Central memory CD4-positive, alpha-beta T cell (primary cell): Measurements from ENCODE around the gene SCFD2.
A peak's percentile ranks its signal among the peaks of the same experiment; 100 is the strongest.

Source experiments
- DNase-seq: peaks from one replicate; pipeline ENCODE4 v3.0.0; 2022

SCFD2 gene

DNA sequence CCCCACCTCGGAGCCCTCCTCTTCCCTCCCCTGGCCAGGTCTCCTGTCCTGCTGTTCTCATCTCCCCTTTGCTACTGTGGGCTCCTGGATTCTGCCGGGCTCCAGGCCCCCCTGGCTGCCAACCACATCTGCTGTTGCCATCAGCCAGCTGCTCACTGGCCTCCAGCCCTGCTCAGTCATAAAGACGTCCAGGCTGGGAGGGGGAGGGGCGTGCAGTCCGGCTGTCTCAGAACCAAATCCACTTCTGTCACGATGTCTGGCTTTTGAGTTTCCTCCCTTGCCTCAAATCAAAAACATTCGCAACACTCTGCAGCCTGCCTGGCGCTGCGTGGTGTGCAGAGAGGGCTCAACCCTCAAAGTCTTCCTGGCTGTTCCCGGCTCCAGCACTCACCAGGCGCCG, 496.7 kb downstream of the SCFD2 start:
- no peak for DNase-seq

DNA sequence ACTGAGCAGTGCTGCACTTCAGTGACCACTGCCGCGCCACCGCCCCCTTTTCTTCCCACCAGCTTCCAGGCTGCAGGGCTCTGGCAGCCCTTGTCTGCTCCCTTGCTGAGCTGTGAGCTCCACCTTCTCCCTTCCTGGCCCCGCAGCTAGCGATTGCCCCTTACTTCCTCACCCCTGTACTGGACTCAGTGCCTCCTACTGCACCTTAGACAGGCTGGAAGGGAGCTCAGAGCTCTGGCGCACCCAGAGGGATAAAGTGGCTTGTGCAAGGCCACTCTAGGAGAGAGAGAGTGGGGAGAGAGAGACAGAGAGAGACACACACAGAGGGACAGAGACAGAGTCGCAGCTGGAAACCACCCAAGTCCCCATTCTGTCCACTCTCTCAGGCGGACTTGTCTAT, 497.7 kb downstream of the SCFD2 start:
- DNase-seq, result no peak

- no peak for DNase-seq
Observed at GRCh38 chr4:52867163-52867562, 498.7 kb downstream of the SCFD2 start.

- no peak for DNase-seq
Observed at GRCh38 chr4:52866734-52867133, 499.1 kb downstream of the SCFD2 start.

DNA sequence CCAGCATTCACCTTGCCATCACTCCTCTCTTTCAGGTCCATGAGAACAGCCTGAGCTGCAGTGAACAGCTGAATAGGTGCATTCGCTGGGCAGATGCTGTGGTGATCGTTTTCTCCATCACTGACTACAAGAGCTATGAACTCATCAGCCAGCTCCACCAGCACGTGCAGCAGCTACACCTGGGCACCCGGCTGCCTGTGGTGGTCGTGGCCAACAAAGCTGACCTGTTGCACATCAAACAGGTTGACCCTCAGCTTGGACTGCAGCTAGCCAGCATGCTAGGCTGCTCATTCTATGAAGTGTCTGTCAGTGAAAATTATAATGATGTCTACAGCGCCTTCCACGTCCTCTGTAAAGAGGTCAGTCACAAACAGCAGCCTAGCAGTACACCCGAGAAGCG, 500.6 kb downstream of the SCFD2 start:
- no peak for DNase-seq

DNA sequence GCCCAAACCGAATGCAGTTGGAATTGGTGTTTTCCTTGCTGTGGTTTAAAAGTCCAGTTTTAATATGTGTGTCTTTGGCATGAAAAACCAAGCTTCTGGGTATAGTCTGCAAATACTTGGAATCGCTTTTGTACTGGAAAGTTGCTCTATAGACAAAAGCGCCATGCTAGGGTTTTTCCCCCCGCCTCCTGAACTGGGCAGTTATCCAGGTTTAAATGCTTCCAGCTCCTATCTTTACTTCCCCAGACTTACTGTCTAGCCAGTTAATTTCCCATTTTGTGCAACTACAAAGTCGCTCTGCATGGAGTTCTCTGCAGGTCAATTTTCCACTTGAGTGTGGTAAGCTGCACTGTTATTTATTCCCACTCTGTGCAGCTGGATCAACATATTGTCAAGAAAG, 501.1 kb downstream of the SCFD2 start:
- no peak for DNase-seq

- no peak for DNase-seq
Observed at GRCh38 chr4:52863324-52863723, 502.5 kb downstream of the SCFD2 start.

DNA sequence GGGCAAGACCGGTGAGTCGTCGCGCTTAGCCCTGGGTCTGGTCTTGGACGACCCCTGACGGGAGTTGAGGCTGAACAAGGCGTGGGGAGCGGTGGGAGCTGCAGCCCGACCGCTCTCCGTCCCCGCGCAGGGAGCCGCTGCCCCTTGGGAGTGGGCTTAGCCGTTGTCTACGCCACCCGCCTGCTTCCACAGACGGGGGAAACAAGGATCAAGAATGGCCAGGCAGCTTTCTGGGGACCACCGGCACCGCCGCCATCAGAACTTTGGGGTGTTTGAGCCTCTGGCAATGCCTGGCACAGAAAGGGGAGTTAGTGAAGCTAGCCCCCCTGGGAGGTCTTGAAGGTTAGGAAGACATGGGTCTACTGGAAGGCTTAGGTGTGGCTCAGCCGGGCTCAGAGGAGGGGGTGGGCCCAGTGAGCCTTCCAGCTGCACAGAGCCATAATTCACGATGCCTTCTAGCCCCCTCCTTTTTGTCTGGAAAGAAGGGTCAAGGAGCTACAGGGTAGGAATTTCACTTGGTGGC, 503.2 kb downstream of the SCFD2 start:
- DNase-seq, result no peak

- peak; percentile 82 for DNase-seq
Observed at GRCh38 chr4:52861879-52862616, 503.8 kb downstream of the SCFD2 start, which contains the start of gene RASL11B. Gene RASL11B, plus strand, starts transcription at chr4:52862317. Its CDS starts 191 bp downstream, at chr4:52862508.

DNA sequence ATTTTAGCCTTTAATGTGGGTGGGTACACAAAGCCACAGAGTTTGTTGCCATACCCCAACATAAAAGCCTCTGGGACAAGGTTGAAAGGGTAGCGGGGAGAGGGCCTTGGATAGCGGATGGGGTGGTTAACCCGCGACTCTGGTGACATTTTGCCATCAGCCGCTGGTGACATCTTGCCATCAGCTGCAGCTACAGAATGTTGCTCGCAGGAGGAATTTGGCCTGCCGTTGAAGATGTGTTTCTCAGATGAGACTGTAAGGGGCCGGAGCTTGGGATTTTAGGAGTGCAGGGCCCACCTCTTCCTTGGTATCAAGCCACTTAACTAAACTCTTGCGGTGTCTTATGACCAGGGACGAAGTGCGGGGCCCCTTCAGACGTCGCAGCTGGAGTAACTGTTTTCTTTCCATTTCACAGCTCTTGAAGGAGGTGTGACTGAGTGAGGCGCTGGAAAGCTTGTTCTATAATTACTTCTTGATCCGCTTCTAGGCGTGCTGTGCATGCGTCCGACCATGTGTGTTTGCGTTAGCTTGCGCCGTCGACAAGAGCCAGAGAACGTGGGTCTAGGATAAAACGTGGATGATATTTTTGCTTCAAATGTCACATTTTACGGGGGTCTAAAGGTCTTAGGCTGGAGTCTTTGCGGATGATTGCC, 504.6 kb downstream of the SCFD2 start:
- DNase-seq, result no peak

DNA sequence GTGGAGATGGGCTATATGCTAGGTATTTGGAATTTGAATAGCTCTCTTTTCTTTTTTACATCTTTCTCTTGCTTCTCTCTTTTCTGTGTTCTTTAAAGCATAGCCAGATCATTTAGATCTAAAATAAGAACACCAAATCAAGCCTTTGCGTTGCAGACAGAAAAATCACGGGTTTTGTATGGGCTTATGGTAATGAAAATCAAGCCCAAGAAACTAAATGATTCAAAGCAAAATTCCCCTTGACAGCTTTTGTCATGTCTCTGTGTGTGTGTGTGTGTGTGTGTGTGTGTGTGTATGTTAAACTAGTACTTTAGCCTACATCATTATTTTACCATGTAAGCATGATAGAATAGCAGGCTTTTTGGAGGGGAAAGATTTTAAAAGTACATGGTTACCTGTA, 505.5 kb downstream of the SCFD2 start:
- no peak for DNase-seq

GRCh38 chr4:52856801-52857200, 509.1 kb downstream of the SCFD2 start:
- no peak for DNase-seq

DNA sequence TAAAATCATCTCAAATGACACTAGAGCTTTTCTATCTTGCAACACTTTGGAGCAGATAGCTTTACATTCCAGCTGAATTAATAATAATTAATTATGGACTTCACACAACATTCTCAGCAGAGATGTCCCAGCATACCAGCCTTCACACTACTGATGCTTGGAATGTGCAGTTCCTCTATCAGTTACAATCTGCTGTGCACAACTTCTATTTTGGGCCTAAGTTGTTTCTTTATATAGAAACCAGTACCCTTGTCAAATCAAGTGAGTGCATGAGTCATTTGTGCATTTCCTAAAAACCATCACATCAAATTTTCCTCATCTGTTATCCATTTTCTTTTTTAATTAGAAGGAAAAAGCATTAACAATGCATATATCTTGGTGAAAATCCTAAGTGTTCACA, 512.5 kb downstream of the SCFD2 start:
- DNase-seq, result no peak

DNA sequence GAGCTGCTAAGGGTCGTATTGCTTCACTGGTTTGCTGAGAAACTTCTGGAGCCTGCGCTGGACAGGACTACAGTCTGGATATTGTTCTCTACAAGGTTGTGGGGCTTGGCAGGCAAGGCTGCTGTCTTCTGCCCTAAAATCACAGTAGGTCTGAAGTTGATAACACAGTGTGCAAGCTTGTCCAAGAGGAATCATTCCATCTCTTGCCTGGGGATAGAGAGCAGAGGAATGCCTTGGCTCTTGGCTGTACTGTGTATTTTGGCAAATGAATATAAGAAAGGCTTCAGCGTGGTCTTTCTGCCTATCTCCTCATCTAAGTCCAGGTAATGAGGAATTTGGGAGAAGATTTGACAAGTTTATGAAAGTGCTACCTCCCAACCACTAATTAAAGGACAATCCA, 513.1 kb downstream of the SCFD2 start:
- DNase-seq, result no peak

GRCh38 chr4:52852041-52852440, 513.8 kb downstream of the SCFD2 start:
- DNase-seq, result no peak

- no peak for DNase-seq
Observed at GRCh38 chr4:52850406-52851124, 515.3 kb downstream of the SCFD2 start.

DNA sequence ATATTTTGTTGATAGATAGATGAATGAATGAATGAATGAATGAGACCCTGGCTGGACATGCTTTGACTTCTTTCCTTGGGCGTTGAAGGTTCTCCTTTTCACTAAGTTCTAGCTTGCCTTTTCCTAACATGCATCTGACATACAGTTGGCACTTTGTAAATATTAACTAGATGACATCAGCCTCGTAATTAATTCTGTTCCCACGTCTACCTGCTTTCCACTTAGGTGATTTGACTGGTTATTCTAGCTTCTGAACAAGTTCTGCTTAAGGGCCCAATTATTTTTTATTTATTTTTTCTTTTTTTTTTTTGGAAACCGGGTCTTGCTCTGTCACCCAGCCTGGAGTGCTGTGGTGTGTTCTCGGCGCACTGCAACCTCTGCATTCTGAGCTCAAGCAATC, 517.6 kb downstream of the SCFD2 start:
- no peak for DNase-seq

- DNase-seq, result no peak
Observed at GRCh38 chr4:52846502-52846901, 519.4 kb downstream of the SCFD2 start.

DNA sequence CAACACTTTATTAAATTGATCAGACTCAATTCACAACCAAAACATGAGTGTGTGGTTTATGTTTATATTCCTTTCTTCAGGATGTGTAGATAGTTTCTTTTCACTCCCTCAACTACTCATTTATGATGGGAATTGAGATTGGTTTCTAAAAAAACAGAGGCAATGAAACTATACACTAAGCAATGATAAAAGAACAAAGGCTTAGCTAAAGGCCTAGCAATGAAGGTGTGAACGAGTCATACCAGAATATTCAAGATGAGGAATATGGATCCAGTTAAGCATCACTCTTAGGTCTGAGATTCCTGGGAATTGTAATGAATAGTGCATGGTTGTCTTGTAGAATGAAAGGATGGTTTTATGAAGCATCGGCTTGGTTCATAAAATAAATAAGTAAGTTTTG, 521.3 kb downstream of the SCFD2 start:
- no peak for DNase-seq

- DNase-seq, result no peak
Observed at GRCh38 chr4:52843958-52844357, 521.9 kb downstream of the SCFD2 start.

GRCh38 chr4:52843351-52843750, 522.5 kb downstream of the SCFD2 start:
- DNase-seq, result no peak

- DNase-seq, result no peak
Observed at GRCh38 chr4:52842792-52843191, 523.1 kb downstream of the SCFD2 start.

DNA sequence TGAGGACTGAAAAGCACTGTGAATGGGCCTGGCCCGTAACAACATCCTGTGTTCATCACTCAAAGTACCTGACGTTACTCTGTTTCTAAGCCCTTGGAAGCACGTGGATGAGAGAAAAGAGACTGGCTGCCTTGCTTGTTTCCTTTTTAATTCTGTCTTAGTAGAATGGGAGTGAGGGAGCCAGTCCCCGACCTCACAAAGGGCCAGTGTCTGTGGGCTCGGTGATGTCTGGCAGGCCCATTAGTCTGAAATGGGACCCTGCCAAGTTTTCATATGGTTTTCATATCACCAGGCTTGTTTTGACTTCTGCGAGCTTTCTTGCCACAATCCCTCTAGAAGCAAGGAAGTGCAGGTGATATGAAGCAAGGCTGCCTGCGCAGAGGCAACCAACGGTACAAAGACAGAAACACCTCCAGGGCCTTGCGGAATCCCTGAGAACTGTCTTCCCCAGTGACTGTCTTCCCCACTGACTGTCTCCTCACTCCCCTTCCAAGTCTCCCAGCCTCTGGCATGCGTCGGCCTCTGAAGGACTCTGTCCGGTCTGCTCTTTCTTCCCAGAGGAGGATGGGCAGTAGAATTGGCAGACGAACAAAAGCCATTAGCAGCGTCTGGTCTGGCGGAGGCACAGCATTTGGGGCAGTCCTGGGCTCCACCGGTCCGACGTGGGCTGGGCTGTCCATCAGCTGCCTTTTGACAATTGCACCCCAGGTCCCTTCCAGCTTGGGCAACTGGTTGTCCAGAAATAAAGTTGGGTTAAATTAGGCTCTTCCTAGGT, 524.0 kb downstream of the SCFD2 start:
- no peak for DNase-seq
